CD4-positive, alpha-beta T cell (primary cell): ENCODE data around the gene OSBPL5. TPM values are rescaled to one million over a fixed set of nuclear protein-coding genes. Genes with fewer than 3 reads are reported as not detected.

ENCODE experiments used
- ATAC-seq: fragments of 200-7000 bp; cut with Tn5 transposase; one replicate; pipeline ENCODE4 v1.10.0; 2022; ENCODE audit warnings: mild to moderate bottlenecking; ENCODE audit not compliant: poor library complexity
- CTCF ChIA-PET: fragments of 350-600 bp; sonication (Branson Sonifier 250); formaldehyde crosslinking; loops from one replicate; lab custom pipeline; 2021; ENCODE audit warnings: antibody characterized with exemption, inconsistent platforms; lab: Charles Lee
- POLR2A ChIA-PET: fragments of 350-600 bp; sonication (Branson Sonifier 250); formaldehyde crosslinking; loops from one replicate; lab custom pipeline; 2021; ENCODE audit warnings: antibody characterized with exemption, inconsistent platforms; lab: Charles Lee
- DNase-seq, 14 experiments: peaks; one replicate each; pipeline ENCODE4 v3.0.0-alpha.2; 2013 to 2020; ENCODE audit warnings: mixed read lengths in 2 of 14
- H3K27ac ChIP-seq, 2 donors: one replicate each; pipeline versions ENCODE4 v1.5.1 to v1.7.0; 2013; ENCODE audit warnings: low read length in 2 of 2, low read depth in 1 of 2, mild to moderate bottlenecking in 1 of 2
- H3K27me3 ChIP-seq, 2 experiments: 1 replicate in 1 of 2; 2 replicates in 1 of 2; pipeline versions ENCODE4 v1.6.1 to v1.7.0; 2013; ENCODE audit warnings: low read length in 2 of 2, control low read depth in 1 of 2, mild to moderate bottlenecking in 1 of 2, moderate library complexity in 1 of 2; ENCODE audit not compliant: insufficient read depth in 2 of 2, control insufficient read depth in 1 of 2
- H3K36me3 ChIP-seq: one replicate; pipeline ENCODE4 v1.6.1; 2013; ENCODE audit warnings: low read length, control low read depth; ENCODE audit not compliant: insufficient read depth
- H3K4me1 ChIP-seq: one replicate; pipeline ENCODE4 v1.6.1; 2013; ENCODE audit warnings: low read length, control low read depth; ENCODE audit not compliant: insufficient read depth
- H3K4me3 ChIP-seq: one replicate; pipeline ENCODE4 v1.5.1; 2013; ENCODE audit warnings: mild to moderate bottlenecking, low read length, moderate library complexity
- H3K9me3 ChIP-seq, 2 experiments: 1 replicate in 1 of 2; 2 replicates in 1 of 2; pipeline versions ENCODE4 v1.6.1 to v1.7.0; 2013; ENCODE audit warnings: low read length in 2 of 2, mild to moderate bottlenecking in 2 of 2, control low read depth in 1 of 2, moderate library complexity in 1 of 2; ENCODE audit not compliant: control insufficient read depth in 1 of 2, insufficient read depth in 1 of 2
- H3K27ac Mint-ChIP-seq: one replicate; pipeline ENCODE4 v1.8.0; 2020; ENCODE audit warnings: mixed read lengths
- H3K27me3 Mint-ChIP-seq: one replicate; pipeline ENCODE4 v1.8.0; 2021; ENCODE audit warnings: mixed read lengths
- H3K36me3 Mint-ChIP-seq: one replicate; pipeline ENCODE4 v1.8.0; 2021; ENCODE audit warnings: low read depth, mixed read lengths
- H3K4me1 Mint-ChIP-seq: one replicate; pipeline ENCODE4 v1.8.0; 2021; ENCODE audit warnings: low read depth, mixed read lengths
- H3K4me3 Mint-ChIP-seq: one replicate; pipeline ENCODE4 v1.8.0; 2020; ENCODE audit warnings: mild to moderate bottlenecking, mixed read lengths
- H3K9me3 Mint-ChIP-seq: one replicate; pipeline ENCODE4 v1.8.0; 2020; ENCODE audit warnings: mixed read lengths
- CTCF ChIP-seq: fragments of 200-600 bp; IDR thresholded peaks from one replicate; pipeline ENCODE4 v1.8.0; 2022; ENCODE audit warnings: antibody characterized with exemption, mild to moderate bottlenecking
- intact Hi-C, 2 experiments: fragments of 100-400 bp; cut with DNase I in 1 of 2; cut with micrococcal nuclease in 1 of 2; formaldehyde crosslinking; loops; one replicate each; pipeline versions ENCODE4 v1.15.1 to v1.9.0; 2023 to 2025; cut with DNase I, micrococcal nuclease
- total RNA-seq, 174 experiments: library from RNA in 2 of 174; stranded (reverse) in 2 of 174; gene quantifications; one replicate each; pipeline ENCODE4 v1.2.3 and lab custom pipeline; 2021 to 2026

OSBPL5 gene
- total RNA-seq, 2 experiments from 2014 or later: 6.7 to 9.1 TPM

- H3K36me3 ChIP-seq: no peaks in the 10 kb centered on the region
- no peaks in the 10 kb centered on the region for H3K27me3 Mint-ChIP-seq
- intact Hi-C loops: no loop called here
- POLR2A ChIA-PET: no interaction called here
- H3K27ac ChIP-seq: no peak overlapping the region
- H3K4me3 ChIP-seq: no peak overlapping the region
- no peaks in the 10 kb centered on the region for H3K27me3 ChIP-seq
- no peak overlapping the region for H3K4me3 Mint-ChIP-seq
- H3K9me3 Mint-ChIP-seq: no peaks in the 10 kb centered on the region
- no peaks in the 10 kb centered on the region for H3K4me1 ChIP-seq
- H3K4me1 Mint-ChIP-seq: peaks cover 3% of the 10 kb centered on the region
- no peaks in the 10 kb centered on the region for H3K9me3 ChIP-seq
- ATAC-seq: no peak
- no peaks in the 10 kb centered on the region for H3K36me3 Mint-ChIP-seq
- CTCF ChIA-PET: no interaction called here
- DNase-seq: no peak
- no peak overlapping the region for H3K27ac Mint-ChIP-seq
- TF ChIP-seq CTCF: no peak
Observed at GRCh38 chr11:3146612-3147256, 18.4 kb downstream of the OSBPL5 start.

- H3K4me3 Mint-ChIP-seq: no peak overlapping the region
- H3K36me3 Mint-ChIP-seq: no peaks in the 10 kb centered on the region
- H3K9me3 Mint-ChIP-seq: no peaks in the 10 kb centered on the region
- no peak for ATAC-seq
- ChIA-PET CTCF (no interaction called here), POLR2A (no interaction called here)
- Histone ChIP-seq H3K27me3 (no peaks in the 10 kb centered on the region), H3K36me3 (no peaks in the 10 kb centered on the region), H3K4me3 (no peak overlapping the region), H3K4me1 (no peaks in the 10 kb centered on the region), H3K9me3 (peaks cover 0 to 4% of the 10 kb centered on the region in 2 experiments), H3K27ac (no peak overlapping the region)
- H3K27me3 Mint-ChIP-seq: no peaks in the 10 kb centered on the region
- H3K27ac Mint-ChIP-seq: no peak overlapping the region
- peaks cover 3% of the 10 kb centered on the region for H3K4me1 Mint-ChIP-seq
- no peak for DNase-seq
- no peak for TF ChIP-seq CTCF
- intact Hi-C loops: no loop called here
Observed at GRCh38 chr11:3145206-3145520, 19.9 kb downstream of the OSBPL5 start.

- Histone ChIP-seq H3K27me3 (no peaks in the 10 kb centered on the region), H3K27ac (no peak overlapping the region), H3K9me3 (peaks cover 0 to 9% of the 10 kb centered on the region in 2 experiments), H3K4me3 (no peak overlapping the region), H3K4me1 (no peaks in the 10 kb centered on the region), H3K36me3 (no peaks in the 10 kb centered on the region)
- no peak for TF ChIP-seq CTCF
- intact Hi-C loops: no loop called here
- no peak overlapping the region for H3K4me3 Mint-ChIP-seq
- H3K9me3 Mint-ChIP-seq: no peaks in the 10 kb centered on the region
- H3K27ac Mint-ChIP-seq: no peak overlapping the region
- DNase-seq (no peak), ATAC-seq (no peak)
- no peaks in the 10 kb centered on the region for H3K27me3 Mint-ChIP-seq
- peaks cover under 1% of the 10 kb centered on the region for H3K4me1 Mint-ChIP-seq
- ChIA-PET CTCF (no interaction called here), POLR2A (no interaction called here)
- no peaks in the 10 kb centered on the region for H3K36me3 Mint-ChIP-seq
Observed at GRCh38 chr11:3144296-3145205, 20.6 kb downstream of the OSBPL5 start.
